GM23338 (cell line): ENCODE results near the gene XKR7. TPM values are rescaled to one million over a fixed set of nuclear protein-coding genes. Genes with fewer than 3 reads are reported as not detected.

Experiments
- ATAC-seq: fragments of 200-7000 bp; cut with Tn5 transposase; 3 replicates; pipeline ENCODE4 v1.9.1; 2020
- DNase-seq: peaks from one replicate; pipeline ENCODE4 v3.0.0-alpha.2; 2015; ENCODE audit warnings: low spot score
- H2AFZ ChIP-seq: fragments of 200-600 bp; sonication (generic); 2 replicates; pipeline ENCODE4 v1.8.0; 2016; ENCODE audit warnings: antibody characterized with exemption, mild to moderate bottlenecking, moderate library complexity
- H3F3A ChIP-seq: fragments of 200-600 bp; sonication (generic); replicated peaks from 2 replicates; pipeline ENCODE4 v1.8.0; 2017; ENCODE audit warnings: antibody characterized with exemption, mixed run types, low read depth
- H3K27ac ChIP-seq: fragments of 200-600 bp; sonication (generic); 2 replicates; pipeline ENCODE4 v1.6.1; 2016; ENCODE audit warnings: low read depth
- H3K27me3 ChIP-seq: fragments of 200-600 bp; sonication (generic); 2 replicates; pipeline ENCODE4 v1.8.0; 2016; ENCODE audit warnings: mild to moderate bottlenecking, mixed run types, moderate library complexity; ENCODE audit not compliant: insufficient read depth
- H3K36me3 ChIP-seq: fragments of 200-600 bp; sonication (generic); 2 replicates; pipeline ENCODE4 v1.8.0; 2016; ENCODE audit warnings: mild to moderate bottlenecking; ENCODE audit not compliant: insufficient read depth
- H3K4me1 ChIP-seq: fragments of 200-600 bp; sonication (generic); 2 replicates; pipeline ENCODE4 v1.8.0; 2016; ENCODE audit warnings: mild to moderate bottlenecking, moderate library complexity; ENCODE audit not compliant: insufficient read depth
- H3K4me2 ChIP-seq: fragments of 200-600 bp; sonication (generic); 2 replicates; pipeline ENCODE4 v1.7.1; 2017; ENCODE audit warnings: mixed run types
- H3K4me3 ChIP-seq: fragments of 200-600 bp; sonication (generic); 2 replicates; pipeline ENCODE4 v1.6.1; 2016; ENCODE audit warnings: mixed run types
- H3K79me2 ChIP-seq: fragments of 200-600 bp; sonication (generic); replicated peaks from 2 replicates; pipeline ENCODE4 v1.8.0; 2017; ENCODE audit warnings: mild to moderate bottlenecking; ENCODE audit not compliant: insufficient read depth
- H3K9me2 ChIP-seq: fragments of 200-600 bp; sonication (generic); 2 replicates; pipeline ENCODE4 v1.8.0; 2017; ENCODE audit not compliant: insufficient read depth
- H4K20me1 ChIP-seq: fragments of 200-600 bp; sonication (generic); replicated peaks from 2 replicates; pipeline ENCODE4 v1.8.0; 2017; ENCODE audit warnings: mild to moderate bottlenecking; ENCODE audit not compliant: insufficient read depth
- H3K27ac Mint-ChIP-seq: 2 replicates; pipeline ENCODE4 v1.8.0; 2020; ENCODE audit warnings: inconsistent platforms, mild to moderate bottlenecking, moderate library complexity, mixed read lengths
- H3K27me3 Mint-ChIP-seq: 3 replicates; pipeline ENCODE4 v1.8.0; 2022; ENCODE audit warnings: low read depth, mild to moderate bottlenecking, moderate library complexity, mixed read lengths, inconsistent platforms; ENCODE audit not compliant: insufficient read depth, poor library complexity
- H3K36me3 Mint-ChIP-seq: 3 replicates; pipeline ENCODE4 v1.8.0; 2021; ENCODE audit warnings: low read depth, mild to moderate bottlenecking, inconsistent platforms, moderate library complexity, mixed read lengths
- H3K4me1 Mint-ChIP-seq: 3 replicates; pipeline ENCODE4 v1.8.0; 2020; ENCODE audit warnings: mild to moderate bottlenecking, inconsistent platforms, mixed read lengths
- H3K4me3 Mint-ChIP-seq: 3 replicates; pipeline ENCODE4 v1.8.0; 2021; ENCODE audit warnings: moderate library complexity, mild to moderate bottlenecking, inconsistent platforms, mixed read lengths
- H3K9me3 Mint-ChIP-seq: 3 replicates; pipeline ENCODE4 v1.8.0; 2020; ENCODE audit warnings: moderate library complexity, mild to moderate bottlenecking, inconsistent platforms, mixed read lengths
- CREB1 ChIP-seq: fragments of 250-450 bp; sonication (Bioruptor Pico); IDR thresholded peaks from 2 replicates; pipeline ENCODE4 v1.5.0; 2020; ENCODE audit warnings: low read depth, mild to moderate bottlenecking, moderate library complexity
- CTCF ChIP-seq, 2 experiments: fragments of 200-600 bp in 1 of 2; sonication (generic) in 1 of 2; conservative IDR thresholded peaks; 2 replicates each; pipeline versions ENCODE4 v1.5.1 to v1.6.1; 2016 to 2017; ENCODE audit warnings: antibody characterized with exemption in 2 of 2, low read depth in 2 of 2, mild to moderate bottlenecking in 2 of 2, moderate library complexity in 1 of 2
- ETS1 ChIP-seq: IDR thresholded peaks from 2 replicates; pipeline ENCODE4 v1.6.1; 2016; ENCODE audit warnings: antibody characterized with exemption
- EZH2 ChIP-seq: fragments of 200-600 bp; sonication (generic); IDR thresholded peaks from one replicate; pipeline ENCODE4 v1.8.0; 2017; ENCODE audit warnings: antibody characterized with exemption, mild to moderate bottlenecking, low read depth; ENCODE audit not compliant: unreplicated experiment
- EZH2phosphoT487 ChIP-seq: fragments of 200-600 bp; sonication (generic); IDR thresholded peaks from one replicate; pipeline ENCODE4 v1.8.1; 2018; ENCODE audit warnings: antibody characterized with exemption; ENCODE audit not compliant: unreplicated experiment
- JUNB ChIP-seq: IDR thresholded peaks from one replicate; pipeline ENCODE4 v1.6.1; 2016; ENCODE audit warnings: antibody characterized with exemption; ENCODE audit not compliant: unreplicated experiment
- NANOG ChIP-seq: IDR thresholded peaks from 2 replicates; pipeline ENCODE4 v1.6.1; 2016; ENCODE audit warnings: antibody characterized with exemption, borderline replicate concordance
- POLR2AphosphoS5 ChIP-seq: IDR thresholded peaks from 2 replicates; pipeline ENCODE4 v1.6.1; 2016; ENCODE audit warnings: antibody characterized with exemption, low read depth
- REST ChIP-seq: IDR thresholded peaks from one replicate; pipeline ENCODE4 v1.6.1; 2018; ENCODE audit warnings: antibody characterized with exemption; ENCODE audit not compliant: unreplicated experiment
- STAT1 ChIP-seq: IDR thresholded peaks from one replicate; pipeline ENCODE4 v1.6.1; 2016; ENCODE audit warnings: antibody characterized with exemption; ENCODE audit not compliant: unreplicated experiment
- ZNF114 ChIP-seq: fragments of 250-450 bp; sonication (Bioruptor Pico); IDR thresholded peaks from 2 replicates; pipeline ENCODE4 v1.5.0; 2020; ENCODE audit warnings: mild to moderate bottlenecking, moderate library complexity
- ZNF331 ChIP-seq: fragments of 250-450 bp; sonication (Bioruptor Pico); IDR thresholded peaks from 2 replicates; pipeline ENCODE4 v1.5.0; 2020; ENCODE audit warnings: low read depth, mild to moderate bottlenecking, moderate library complexity
- ZNF462 ChIP-seq: fragments of 250-450 bp; sonication (Bioruptor Pico); IDR thresholded peaks from 2 replicates; pipeline ENCODE4 v1.5.0; 2020; ENCODE audit warnings: mild to moderate bottlenecking, moderate library complexity
- polyA plus RNA-seq: library from polyadenylated mRNA; unstranded; fragments of >200 nt; fragmentation: Nextera tagmentation; extraction: Ambion mirVana; gene quantifications from 2 replicates; pipeline ENCODE4 v1.2.1, GENCODE V29; 2016
- total RNA-seq: library from RNA; depleted of rRNA; stranded (reverse); fragments of >200 nt; shearing (Covaris generic); gene quantifications from 2 replicates; pipeline ENCODE4 v1.2.3, GENCODE V29; 2014

Gene XKR7
- total and polyA plus RNA-seq, 2 experiments from 2014 or later, result 0.61 to 3.9 TPM

GRCh38 chr20:32013326-32013725, 45.4 kb downstream of the XKR7 start:
- Histone ChIP-seq H3F3A (peaks cover 15% of the 10 kb centered on the region), H3K4me3 (no peak overlapping the region), H3K9me2 (no peaks in the 10 kb centered on the region), H2AFZ (no peak overlapping the region), H3K27me3 (peaks cover 12% of the 10 kb centered on the region), H3K36me3 (no peaks in the 10 kb centered on the region), H3K4me2 (no peak overlapping the region), H3K27ac (no peak overlapping the region), H4K20me1 (no peaks in the 10 kb centered on the region), H3K4me1 (peaks cover 44% of the 10 kb centered on the region), H3K79me2 (no peaks in the 10 kb centered on the region)
- Mint-ChIP-seq H3K27ac (no peak overlapping the region), H3K9me3 (peaks cover 9% of the 10 kb centered on the region; the same call in 2 of the 3 replicates), H3K27me3 (peaks cover 6% of the 10 kb centered on the region), H3K36me3 (no peaks in the 10 kb centered on the region), H3K4me1 (peaks cover 41% of the 10 kb centered on the region), H3K4me3 (no peak overlapping the region)
- ATAC-seq (no peak), DNase-seq (no peak)
- TF ChIP-seq EZH2 (no peak), STAT1 (no peak), CREB1 (CRISPR knock-in tag) (no peak), NANOG (no peak), EZH2phosphoT487 (no peak), JUNB (no peak), ZNF331 (CRISPR knock-in tag) (no peak), ZNF462 (no peak), POLR2AphosphoS5 (no peak), ETS1 (no peak), CTCF (conservative IDR thresholded peaks at IDR 0.05; ENCODE audit: low read depth in 2 of 2) (no peak), ZNF114 (CRISPR knock-in tag) (no peak), REST (no peak)
